RPMI7951 (cell line): ENCODE results near the gene AIF1L. TPM values are rescaled to one million over a fixed set of nuclear protein-coding genes. Genes with fewer than 3 reads are reported as not detected.
A peak's percentile ranks its signal among the peaks of the same experiment; 100 is the strongest.
"Not testable (repeated sequence)": the region's sequence is repeated elsewhere in the genome, so short reads cannot be mapped to it uniquely, and the experiment has no call there.

Experiments
- DNase-seq: peaks from one replicate; pipeline ENCODE4 v3.0.0-alpha.2; 2012; ENCODE audit warnings: low read depth
- total RNA-seq: library from RNA; depleted of rRNA; stranded (reverse); fragments of >200 nt; shearing (Covaris generic); gene quantifications from 2 replicates; pipeline ENCODE4 v1.2.3, GENCODE V29; 2014

The AIF1L gene
- total RNA-seq, 1 experiment from 2014 or later = 0.72 TPM

DNA sequence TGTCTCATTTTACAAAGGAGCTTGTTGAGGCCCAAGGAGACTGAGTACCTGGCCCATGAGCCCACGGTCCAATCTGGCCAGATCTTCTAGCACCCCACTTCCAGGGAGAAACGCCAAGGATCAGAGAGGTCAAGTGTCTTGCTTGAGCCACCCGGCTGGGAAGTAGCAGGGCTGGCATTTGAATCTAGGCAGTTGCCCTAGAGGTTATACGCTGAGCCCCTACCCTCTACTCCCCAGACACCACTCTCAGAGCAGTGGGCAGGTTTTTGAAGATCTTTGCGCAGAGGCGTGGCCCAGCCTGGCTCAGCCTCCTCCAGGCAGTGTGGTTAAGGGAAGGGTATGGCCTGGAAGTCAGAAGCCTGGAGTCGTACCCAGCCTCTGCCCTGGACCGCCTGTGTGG, 23.3 kb downstream of the AIF1L start:
- no peak for DNase-seq

DNA sequence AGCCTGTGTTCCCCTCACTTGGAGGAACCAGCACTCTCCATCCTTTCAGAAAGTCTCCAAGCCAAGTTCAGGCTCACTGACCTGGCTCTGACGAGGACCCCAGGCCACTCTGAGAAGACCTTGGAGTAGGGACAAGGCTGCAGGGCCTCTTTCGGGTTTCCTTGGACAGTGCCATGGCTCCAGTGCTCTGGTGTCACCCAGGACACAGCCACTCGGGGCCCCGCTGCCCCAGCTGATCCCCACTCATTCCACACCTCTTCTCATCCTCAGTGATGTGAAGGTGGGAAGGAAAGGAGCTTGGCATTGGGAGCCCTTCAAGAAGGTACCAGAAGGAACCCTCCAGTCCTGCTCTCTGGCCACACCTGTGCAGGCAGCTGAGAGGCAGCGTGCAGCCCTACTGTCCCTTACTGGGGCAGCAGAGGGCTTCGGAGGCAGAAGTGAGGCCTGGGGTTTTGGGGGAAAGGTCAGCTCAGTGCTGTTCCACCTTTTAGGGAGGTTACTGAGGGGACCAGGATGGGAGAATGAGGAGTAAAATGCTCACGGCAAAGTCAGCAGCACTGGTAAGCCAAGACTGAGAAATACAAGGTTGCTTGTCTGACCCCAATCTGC, 24.4 kb downstream of the AIF1L start:
- no peak for DNase-seq

DNA sequence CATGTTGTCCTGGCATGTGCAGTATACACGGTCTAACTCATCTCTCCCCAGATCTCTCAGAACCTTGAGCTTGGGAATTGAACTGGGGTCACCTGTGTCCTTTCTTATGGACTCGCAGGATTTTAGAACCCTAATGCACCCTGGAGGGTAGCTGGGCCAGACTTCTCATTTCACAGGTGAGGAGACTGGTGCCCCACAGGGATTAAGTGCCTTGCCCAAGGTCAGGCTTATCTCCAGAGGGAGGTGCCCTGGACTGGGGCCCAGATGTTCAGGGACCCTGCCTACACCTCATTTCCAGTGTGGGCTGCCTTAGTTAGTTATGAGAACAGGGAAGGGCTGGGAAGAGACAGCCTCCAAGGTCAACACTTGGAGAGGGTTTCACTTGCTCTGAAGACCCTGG, 25.0 kb downstream of the AIF1L start:
- DNase-seq = no peak

DNA sequence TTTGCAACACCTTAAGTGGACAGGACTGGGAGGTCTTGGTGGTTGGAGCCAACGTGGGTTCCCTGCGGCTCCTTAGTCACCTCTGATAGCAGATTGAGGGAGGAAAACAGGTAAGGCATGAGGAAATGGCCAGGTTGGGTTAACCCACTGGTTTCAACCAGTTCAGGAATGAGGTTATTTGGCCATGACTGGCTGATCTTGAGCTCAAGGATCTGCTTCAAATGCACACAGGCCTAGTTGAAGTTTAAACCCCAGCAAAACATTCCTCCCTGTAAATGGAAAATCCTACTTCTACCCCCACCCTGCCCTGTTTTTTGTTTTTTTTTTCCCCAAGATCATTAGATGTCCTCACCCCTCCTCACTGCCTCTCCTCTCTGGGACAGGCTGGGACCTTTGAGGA, 25.8 kb downstream of the AIF1L start:
- DNase-seq = no peak

DNA sequence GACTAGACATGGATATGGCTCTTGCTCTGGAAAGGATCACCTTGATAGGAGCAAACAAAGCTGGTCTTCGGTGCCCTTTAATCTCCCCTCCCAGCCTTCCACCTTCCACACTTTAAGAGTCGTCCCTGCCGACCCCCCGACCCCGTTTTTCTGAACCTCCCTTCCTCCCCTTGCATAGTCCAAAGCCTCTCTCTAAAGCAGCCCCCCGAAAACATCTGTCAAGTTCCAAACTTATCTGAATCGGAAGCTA, 28.6 kb downstream of the AIF1L start:
- no peak for DNase-seq

DNA sequence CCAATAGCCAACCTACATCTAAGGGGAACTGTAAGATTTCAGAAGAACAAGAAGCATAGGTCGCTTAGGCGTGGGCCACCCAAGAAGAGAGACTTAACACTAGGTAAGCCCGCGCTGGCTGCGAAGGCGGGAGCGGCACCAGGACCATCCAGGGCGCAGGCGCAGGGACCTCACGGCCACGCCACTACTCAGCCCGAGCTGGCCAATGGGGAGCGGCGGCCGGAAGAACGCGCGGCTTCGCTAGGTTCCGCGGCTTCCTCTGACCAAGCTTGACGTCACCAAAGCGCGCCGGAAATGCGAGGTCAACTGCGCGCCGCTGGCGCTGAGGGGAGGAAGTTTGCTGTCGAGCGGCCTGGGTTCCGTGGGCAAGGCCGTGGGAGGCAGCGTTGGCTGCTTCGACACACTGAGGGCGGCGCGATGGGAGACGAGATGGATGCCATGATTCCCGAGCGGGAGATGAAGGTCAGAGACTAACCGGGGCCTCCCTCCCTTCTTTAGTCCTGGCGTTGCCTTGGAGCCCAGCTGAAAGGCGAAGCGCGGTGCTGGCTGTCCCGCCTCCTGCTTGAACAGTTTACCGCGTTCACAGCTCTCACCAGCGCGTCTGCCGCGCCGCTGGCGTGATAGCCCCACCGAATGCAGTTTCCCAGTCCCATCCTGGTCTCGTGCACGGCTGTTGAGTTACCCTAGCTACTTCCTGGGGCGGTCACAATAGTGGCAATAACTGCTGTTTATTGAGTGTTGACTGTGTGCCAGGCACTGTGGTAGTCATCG, 29.1 kb downstream of the AIF1L start, which contains the start of gene NUP214:
NUP214 (plus strand) TSS at position 299 of the 771 bp plus-strand sequence; CDS start at position 418, 119 bp downstream.
- peak; percentile 94 for DNase-seq

DNA sequence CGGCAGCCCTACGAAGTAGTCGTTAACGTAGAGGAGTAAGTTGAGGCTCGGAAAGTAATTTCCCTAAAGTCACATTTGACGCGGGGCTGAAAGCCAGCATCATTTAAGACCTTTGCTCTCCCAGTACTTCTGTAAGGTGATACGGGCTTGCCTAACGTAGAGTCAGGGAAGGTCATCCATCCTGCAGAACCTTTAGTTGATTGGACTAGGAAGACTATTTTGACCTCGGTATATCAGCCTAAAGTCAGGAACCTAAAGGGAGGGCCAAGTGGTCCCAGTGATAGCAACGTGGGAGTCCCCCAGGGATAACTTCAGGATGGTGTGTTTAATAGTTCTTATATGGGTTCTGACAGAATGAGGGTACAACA, 29.7 kb downstream of the AIF1L start:
- no peak for DNase-seq

DNA sequence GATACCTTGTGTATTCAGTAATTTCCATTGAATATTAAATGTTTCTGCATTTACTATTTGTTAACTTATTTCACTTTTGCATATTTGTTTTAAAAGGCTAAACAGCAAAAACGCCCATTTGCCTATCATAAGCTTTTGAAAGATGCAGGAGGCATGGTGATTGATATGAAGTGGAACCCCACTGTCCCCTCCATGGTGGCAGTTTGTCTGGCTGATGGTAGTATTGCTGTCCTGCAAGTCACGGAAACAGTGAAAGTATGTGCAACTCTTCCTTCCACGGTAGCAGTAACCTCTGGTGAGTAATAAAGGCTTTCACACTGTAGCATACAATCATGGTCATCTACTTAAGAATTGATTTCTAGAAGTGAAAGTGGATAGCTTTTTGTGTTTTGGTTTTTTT, 32.9 kb downstream of the AIF1L start:
- no peak for DNase-seq

DNA sequence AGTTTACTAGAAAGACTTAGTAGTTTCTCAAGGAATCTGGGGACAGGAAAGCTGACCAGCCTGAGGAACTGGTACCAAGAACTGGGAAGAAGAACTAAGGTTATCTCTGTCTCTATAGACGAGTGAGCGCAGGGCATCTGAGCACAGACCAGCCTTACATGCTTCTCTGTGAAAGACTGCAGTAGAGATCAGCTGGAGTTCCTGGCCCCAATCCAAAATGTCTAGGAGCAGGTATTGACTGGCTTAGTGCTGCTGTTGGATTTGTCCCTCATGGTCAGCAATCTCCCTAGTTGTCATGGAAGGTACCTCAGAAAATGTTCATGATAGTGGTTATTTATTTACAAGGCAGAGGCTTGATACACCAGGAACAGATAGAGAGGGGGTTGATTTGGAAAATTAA, 42.3 kb downstream of the AIF1L start:
- DNase-seq = no peak

DNA sequence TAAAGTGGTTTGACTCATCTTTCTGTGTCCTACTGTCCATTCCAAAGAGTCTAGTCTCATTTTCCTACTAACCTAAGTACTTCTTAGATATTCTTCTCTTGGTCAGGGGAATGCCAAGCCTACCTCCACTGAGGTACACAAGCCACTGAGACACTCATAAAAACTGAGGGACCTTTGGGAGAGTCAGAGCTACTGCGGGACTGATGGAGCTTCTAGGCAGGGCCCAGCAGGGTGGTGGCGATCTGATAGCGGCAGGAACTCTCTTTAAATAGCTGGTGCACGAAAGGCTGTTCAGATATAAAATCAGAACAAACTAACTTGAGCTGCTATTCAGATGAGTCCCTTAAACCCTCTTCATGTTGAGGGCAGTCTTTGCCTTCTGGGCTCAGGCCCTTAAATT, 43.8 kb downstream of the AIF1L start:
- no peak for DNase-seq

DNA sequence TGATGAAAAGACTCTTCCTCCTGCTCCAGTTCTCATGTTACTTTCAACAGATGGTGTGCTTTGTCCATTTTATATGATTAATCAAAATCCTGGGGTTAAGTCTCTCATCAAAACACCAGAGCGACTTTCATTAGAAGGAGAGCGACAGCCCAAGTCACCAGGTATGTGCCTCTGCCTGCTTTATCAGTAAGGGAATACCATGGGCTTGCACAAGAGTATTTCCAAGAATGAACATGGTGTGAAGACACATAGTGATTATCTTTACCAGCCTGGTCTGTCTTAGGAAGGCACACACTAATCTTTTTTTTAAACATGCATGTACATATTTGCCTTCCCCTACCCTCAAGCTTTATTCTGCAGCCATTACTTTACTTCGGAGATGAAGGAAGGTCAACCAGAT, 44.2 kb downstream of the AIF1L start:
- DNase-seq = no peak

DNA sequence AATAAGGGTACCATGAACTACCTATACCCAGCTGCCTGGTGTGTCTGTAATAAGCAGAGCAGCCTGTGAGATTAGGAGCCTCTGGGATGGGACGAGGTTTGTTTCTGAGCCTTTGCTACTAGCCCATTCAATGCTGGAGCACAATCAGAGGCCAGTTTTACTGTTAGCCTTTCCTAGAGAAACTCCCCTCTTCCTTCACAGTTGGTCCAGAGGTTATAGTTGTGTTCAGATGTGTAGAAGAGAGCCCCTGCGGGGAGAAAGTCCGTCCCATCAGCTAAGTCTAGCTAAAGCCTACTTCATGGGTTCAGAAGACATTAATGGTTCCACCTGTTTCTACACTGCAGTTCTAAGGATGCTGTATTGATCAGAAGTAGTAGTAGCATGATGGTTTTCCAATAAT, 45.8 kb downstream of the AIF1L start:
- no peak for DNase-seq

DNA sequence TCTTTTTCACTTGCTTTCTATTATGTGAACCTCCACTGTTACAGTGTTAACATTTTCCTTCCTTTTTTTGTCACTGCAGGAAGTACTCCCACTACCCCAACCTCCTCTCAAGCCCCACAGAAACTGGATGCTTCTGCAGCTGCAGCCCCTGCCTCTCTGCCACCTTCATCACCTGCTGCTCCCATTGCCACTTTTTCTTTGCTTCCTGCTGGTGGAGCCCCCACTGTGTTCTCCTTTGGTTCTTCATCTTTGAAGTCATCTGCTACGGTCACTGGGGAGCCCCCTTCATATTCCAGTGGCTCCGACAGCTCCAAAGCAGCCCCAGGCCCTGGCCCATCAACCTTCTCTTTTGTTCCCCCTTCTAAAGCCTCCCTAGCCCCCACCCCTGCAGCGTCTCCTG, 47.9 kb downstream of the AIF1L start:
- DNase-seq = no peak

DNA sequence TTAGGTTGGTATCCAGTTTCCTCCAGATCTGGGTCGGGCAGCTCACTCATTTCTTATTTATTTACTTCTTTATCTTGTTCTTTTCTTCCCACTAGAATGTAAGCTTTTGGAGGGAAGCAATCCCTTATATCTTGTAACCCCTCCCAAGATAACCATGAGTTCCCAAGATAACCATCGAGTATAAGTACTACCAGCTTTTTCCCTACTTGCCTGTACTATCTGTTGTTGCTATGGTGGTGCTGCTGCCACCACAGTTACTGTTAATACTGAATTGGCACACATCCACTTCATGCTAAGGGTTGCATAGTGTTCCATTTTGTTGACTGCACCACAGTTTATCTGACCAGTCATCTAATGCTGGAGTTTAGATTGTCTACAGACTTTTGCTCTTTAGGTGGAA, 48.9 kb downstream of the AIF1L start:
- DNase-seq = no peak

DNA sequence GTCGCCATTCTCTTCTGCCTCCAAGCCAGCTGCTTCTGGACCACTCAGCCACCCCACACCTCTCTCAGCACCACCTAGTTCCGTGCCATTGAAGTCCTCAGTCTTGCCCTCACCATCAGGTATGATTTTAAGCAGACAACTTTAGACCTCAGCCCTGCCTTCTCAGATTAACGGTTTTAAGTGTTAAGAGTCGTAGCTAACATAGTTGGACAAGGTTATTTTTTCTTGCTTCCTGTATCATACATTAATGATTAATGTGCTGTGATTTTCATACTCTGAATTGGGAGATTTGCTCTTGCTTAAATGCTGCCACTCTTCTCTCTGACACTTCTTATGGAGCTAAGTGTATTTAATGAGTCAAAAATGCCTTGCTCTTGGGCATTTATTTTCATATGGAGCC, 49.9 kb downstream of the AIF1L start:
- DNase-seq = no peak

DNA sequence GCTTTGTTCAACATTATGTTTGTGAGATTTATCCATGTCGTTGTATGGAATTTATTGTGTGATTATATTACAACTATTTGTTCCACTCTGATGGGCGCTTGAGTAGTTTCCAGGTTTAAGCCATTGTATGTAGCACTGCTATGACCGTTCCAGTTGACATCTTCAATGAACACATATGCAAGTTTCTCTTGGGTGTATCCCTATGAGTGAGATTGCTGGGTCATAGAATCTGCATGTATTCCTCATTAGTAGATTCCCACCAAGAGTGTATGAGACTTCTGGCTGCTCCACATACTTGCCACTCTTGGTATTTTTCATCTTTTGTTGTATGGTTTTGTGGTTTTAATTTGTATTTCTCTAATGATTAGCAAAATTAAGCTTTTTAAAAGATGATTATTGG, 51.9 kb downstream of the AIF1L start:
- no peak for DNase-seq

DNA sequence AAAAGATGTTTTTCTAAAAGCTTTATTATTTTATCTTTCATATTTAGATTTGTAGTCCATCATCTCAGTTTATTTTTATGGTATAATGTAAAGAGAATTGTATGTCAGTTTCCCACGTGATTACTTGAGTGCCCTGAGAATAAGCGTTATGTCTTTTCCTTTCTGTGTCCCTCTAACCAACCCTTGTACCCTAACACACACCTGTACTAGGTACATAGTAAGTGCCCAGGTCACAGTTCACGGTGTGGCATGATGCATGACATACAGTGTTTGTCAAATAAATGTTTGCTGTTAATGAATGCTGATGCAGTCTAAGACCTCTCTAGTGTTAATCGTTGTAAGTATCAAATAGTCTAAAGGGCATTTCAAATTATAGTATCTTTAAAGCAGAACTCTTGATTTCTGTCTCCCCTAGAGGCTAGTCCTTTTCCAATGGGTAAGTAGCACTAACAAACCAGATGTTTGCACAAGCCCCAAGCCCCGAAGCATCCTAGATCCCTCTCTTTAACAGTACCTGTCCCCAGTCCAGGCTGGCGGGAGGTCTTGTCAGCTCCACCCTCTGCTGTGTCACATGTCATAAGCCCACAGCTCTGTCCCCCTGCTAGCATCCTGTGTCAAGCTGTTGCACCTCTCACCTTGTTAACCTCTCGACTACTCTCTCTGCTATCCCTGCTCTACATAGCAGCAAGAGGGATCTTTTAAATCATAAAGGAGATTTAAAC, 52.8 kb downstream of the AIF1L start:
- no peak for DNase-seq

DNA sequence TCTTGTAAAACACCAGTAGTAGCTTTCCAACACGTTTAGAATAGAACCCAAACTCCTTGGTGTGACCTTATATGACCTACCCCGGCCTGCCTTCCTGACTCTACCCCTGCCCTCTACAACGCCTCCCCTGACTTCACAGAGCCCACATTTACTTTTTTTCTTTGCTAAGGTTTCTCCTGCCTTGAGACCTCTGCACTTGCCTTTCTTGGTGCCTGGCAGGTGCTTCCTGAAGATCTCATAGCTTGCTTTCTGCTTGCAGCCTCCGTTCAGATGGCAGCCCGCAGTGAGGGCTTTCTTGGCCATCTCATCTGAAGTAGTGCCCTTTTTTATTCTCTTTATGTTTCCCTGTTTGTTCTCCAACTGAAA, 53.3 kb downstream of the AIF1L start:
- no peak for DNase-seq

DNA sequence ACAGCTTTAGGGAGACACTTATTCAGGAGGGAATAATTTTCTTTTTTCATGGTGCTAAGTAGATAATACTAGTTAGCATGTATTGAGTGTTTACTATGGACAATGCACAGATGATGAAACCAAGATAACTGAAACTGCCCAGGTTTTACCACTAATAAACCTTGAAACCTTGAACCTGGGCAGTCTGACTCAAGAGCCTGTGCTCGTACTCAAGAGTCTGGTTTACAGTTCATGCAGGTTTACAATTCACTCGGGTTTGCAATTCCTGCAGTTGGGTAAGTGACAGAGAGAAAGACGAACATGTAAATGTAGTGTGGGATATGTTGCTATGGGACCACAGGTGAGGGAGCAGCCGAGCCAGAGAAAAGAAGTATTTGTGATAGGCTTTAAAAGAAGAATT, 57.3 kb downstream of the AIF1L start:
- DNase-seq = no peak

DNA sequence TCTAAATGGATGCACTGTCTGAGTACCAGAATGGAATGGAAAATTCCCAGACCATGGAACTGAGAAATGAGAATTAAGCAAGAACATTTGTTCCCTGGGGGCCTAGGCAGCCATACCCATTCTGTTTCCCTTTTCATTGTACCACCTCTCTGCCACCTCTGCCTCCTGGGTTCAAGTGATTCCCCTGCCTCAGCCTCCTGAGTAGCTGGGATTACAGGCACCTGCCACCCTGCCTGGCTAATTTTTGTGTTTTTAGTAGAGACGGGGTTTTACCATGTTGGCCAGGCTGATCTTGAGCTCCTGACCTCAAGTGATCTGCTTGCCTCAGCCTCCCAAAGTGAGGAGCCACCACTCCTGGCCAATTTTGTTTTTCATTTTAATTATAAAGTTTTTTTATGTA, 62.3 kb downstream of the AIF1L start:
- DNase-seq = not testable (repeated sequence)

DNA sequence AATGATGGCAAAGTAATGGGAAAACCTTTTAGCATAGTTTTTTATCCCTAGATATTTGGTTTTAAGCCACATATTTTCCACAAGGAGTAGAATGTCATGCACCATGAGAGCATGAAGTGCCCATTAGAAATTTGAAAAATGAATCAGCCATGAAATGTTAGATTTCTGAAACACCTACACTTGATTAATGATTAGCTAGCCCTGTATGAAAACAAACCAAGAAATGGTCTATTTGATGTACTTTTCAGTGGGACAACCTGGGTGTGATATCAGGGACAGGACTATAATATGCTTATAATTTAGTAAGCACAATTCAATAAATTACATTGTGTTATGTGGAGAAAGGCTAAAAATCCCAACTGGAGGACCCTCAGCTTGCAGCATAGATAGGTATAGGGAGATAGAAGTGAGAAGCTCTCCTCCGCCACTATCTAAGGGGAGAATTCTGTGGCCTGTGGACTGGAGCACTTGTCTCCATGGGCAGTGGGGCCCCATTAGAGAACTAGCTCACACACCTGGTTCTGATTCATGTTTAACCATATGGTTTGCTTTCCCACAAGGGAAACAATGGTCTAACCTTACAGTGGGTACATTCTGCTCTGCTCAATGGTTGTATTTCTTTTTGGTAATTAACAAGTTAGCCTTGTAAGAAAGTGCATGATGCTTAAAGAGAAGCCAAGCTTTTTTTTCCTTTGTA, 64.2 kb downstream of the AIF1L start:
- no peak for DNase-seq

DNA sequence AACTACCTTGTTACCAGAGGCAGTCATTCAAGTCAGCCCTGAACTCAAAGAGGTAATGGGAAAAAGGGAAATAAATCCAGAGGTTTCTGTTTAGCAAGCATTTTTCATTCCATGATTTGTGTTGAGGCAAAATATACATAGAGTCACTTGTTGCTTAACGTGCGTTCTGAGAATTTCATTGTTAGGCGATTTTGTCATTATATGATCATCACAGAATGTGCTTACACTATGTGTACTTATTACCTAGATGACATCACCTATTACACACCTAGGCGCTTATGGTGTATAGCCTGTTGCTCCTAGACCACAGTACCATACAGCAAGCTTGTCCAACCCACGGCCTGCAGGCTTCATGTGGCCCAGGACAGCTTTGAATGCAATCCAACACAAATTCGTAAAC, 65.3 kb downstream of the AIF1L start:
- DNase-seq = no peak

DNA sequence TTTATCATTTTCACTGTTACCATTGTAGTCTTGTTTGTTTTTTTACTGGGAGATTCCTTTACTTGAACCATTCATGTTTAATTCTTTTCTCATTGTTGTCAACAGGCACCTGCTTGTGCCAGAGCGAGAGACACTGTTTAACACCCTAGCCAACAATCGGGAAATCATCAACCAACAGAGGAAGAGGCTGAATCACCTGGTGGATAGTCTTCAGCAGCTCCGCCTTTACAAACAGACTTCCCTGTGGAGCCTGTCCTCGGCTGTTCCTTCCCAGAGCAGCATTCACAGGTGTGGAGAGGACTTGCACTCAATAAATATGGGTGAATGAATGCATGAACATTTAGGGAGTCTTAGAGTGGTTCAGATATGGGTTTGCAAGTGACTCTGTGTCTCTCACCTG, 66.6 kb downstream of the AIF1L start:
- DNase-seq = no peak
